Heart right ventricle (tissue), 16 donors: ENCODE measurements around the gene ZNF79. TPM values are rescaled to one million over a fixed set of nuclear protein-coding genes. Genes with fewer than 3 reads are reported as not detected.

ENCODE experiments used
- ATAC-seq, 8 donors: fragments of 200-7000 bp; cut with Tn5 transposase; one replicate each; pipeline ENCODE4 v1.9.1; 2020; ENCODE audit warnings: mild to moderate bottlenecking in 8 of 8, moderate library complexity in 8 of 8, moderate number of reproducible peaks in 1 of 8
- DNase-seq, 2 donors: peaks; one replicate each; pipeline ENCODE4 v3.0.0-alpha.2; 2020
- H3K27ac ChIP-seq, 10 donors: fragments of 200-600 bp; sonication (generic) in 2 of 10; one replicate each; pipeline versions ENCODE4 v1.5.0 to v1.8.0; 2020 to 2022; ENCODE audit warnings: mild to moderate bottlenecking in 3 of 10
- H3K27me3 ChIP-seq, 7 donors: fragments of 200-600 bp; one replicate each; pipeline ENCODE4 v1.8.0; 2021 to 2022; ENCODE audit warnings: mild to moderate bottlenecking in 2 of 7
- H3K36me3 ChIP-seq, 9 donors: fragments of 200-600 bp; sonication (generic) in 1 of 9; one replicate each; pipeline versions ENCODE4 v1.5.0 to v1.8.0; 2020 to 2022; ENCODE audit warnings: mild to moderate bottlenecking in 2 of 9
- H3K4me1 ChIP-seq, 9 donors: fragments of 200-600 bp; sonication (generic) in 1 of 9; one replicate each; pipeline versions ENCODE4 v1.5.0 to v1.8.0; 2020 to 2022; ENCODE audit warnings: mild to moderate bottlenecking in 4 of 9
- H3K4me3 ChIP-seq, 10 donors: fragments of 200-600 bp; sonication (generic) in 2 of 10; one replicate each; pipeline versions ENCODE4 v1.5.0 to v1.8.0; 2020 to 2022; ENCODE audit warnings: mild to moderate bottlenecking in 7 of 10, moderate library complexity in 2 of 10
- H3K9me3 ChIP-seq, 11 donors: fragments of 200-600 bp in 10 of 11; sonication (generic) in 2 of 11; one replicate each; pipeline versions ENCODE4 v1.5.0 to v1.8.0; 2013 to 2022; ENCODE audit warnings: mild to moderate bottlenecking in 2 of 11, control low read depth in 1 of 11, moderate library complexity in 1 of 11
- CTCF ChIP-seq, 9 donors: fragments of 200-600 bp; sonication (generic) in 2 of 9; IDR thresholded peaks; one replicate each; pipeline versions ENCODE4 v1.5.0 to v1.8.0; 2021 to 2022; ENCODE audit warnings: antibody characterized with exemption in 9 of 9, mild to moderate bottlenecking in 5 of 9, moderate library complexity in 1 of 9
- WGBS, 2 donors: extraction: QIAGEN DNeasy Blood & Tissue Kit; methylation state at CpG; one replicate each; pipeline ENCODE4 v1.1.7; 2013; ENCODE audit warnings: inconsistent platforms in 1 of 2; 5-methylcytosine and 5-hydroxymethylcytosine counted together
- intact Hi-C, 10 donors: fragments of 100-400 bp; cut with DNase I; formaldehyde crosslinking; loops; one replicate each; pipeline versions ENCODE4 v1.11.1 to v1.14.2; 2022
- polyA plus RNA-seq, 2 donors: library from polyadenylated mRNA; stranded (reverse); fragments of 200-250 nt; gene quantifications; one replicate each; pipeline ENCODE4 v1.2.3, GENCODE V29; 2013
- total RNA-seq, 10 donors: library from RNA; stranded (reverse); fragmentation: NEBNext Ultra II Directional in 3 of 10; extraction: Animal tissue kit (Norgen Biotek cat#: 25700) in 3 of 10; gene quantifications; one replicate each; pipeline versions ENCODE4 v1.2.1 to v1.2.4, GENCODE V29; 2021 to 2023
- donor health status: Arrhythmogenic right ventricular cardiomyopathy.
- donor health status: ischemic (EF 13 %, LVEDD 7.1; RV severe dilation, severe dysfunction).
- donor health status: healthy with polysubstance abuse.
- donor health status: DM: no; HTN: yes; CAD: no.
- donor health status: DM: no; HTN: no; CAD: no.
- donor health status: ischemic (EF 25% LVEDD 6.9; RV normal size, moderate dysfunction).
- donor health status: ischemic (EF 25% LVEDD 5.7; RV mildly dilated, moderate dysfunction).
- donor health status: healthy.
- donor health status: DM: yes; HTN: yes; CAD: no.
- donor health status: Ischemic cardiomyopathy.
- donor health status: ischemic (EF 35%, LVEDD 5.7; RV mildly dilated, moderate dysfunction).
- donor health status: nonischemic (EF 11% LVEDD 7.7; RV severe dilation, severe dysfunction).
- donor health status: DM: yes; HTN: yes; CAD: no.
- donor health status: PGD.
- donor health status: ischemic (EF 29% LVEDD 5.4; RV normal size, mild dysfunction).
- donor health status: nonischemic (EF 23%, LVEDD 6.1; RV moderate dilation, normal function).

The ZNF79 gene
- total and polyA plus RNA-seq, 12 donors: 2.1 to 8.3 (median 5.8) TPM

- no peaks in the 10 kb centered on the region for H3K27me3 ChIP-seq
- intact Hi-C loops: no loop called here
- peaks cover 0 to 14% (median 0%) of the 10 kb centered on the region in 9 donors for H3K36me3 ChIP-seq
- H3K27ac ChIP-seq: peak overlapping the region in 1 of 10 donors; percentile 72
- no peak for ATAC-seq
- no peak overlapping the region for H3K4me3 ChIP-seq
- H3K4me1 ChIP-seq: peaks cover 0 to 24% (median 15%) of the 10 kb centered on the region in 9 donors
- no peak for DNase-seq
- no peaks in the 10 kb centered on the region for H3K9me3 ChIP-seq
- WGBS, 2 donors: 89 to 90% methylated on average over 4 of the region's 4 CpGs
- TF ChIP-seq CTCF (IDR thresholded peaks at IDR 0.05): no peak
Observed at GRCh38 chr9:127411122-127411521, 13.1 kb upstream of the ZNF79 start.

GRCh38 chr9:127415141-127415540 is 9.0 kb upstream of the ZNF79 start:
- H3K4me3 ChIP-seq: no peak overlapping the region
- no peak for ATAC-seq
- 88 to 92% methylated on average over 4 of the region's 4 CpGs for WGBS, 2 donors

GRCh38 chr9:127415657-127416056 is 8.5 kb upstream of the ZNF79 start:
- 79 to 83% methylated on average over 1 of the region's 1 CpG for WGBS, 2 donors
- Histone ChIP-seq H3K27me3 (no peaks in the 10 kb centered on the region), H3K9me3 (no peaks in the 10 kb centered on the region), H3K27ac (no peak overlapping the region), H3K36me3 (no peaks in the 10 kb centered on the region), H3K4me1 (peaks cover 0 to 27% (median 0%) of the 10 kb centered on the region in 9 donors), H3K4me3 (no peak overlapping the region)
- ATAC-seq: no peak
- intact Hi-C loops: no loop called here
- no peak for DNase-seq
- no peak for TF ChIP-seq CTCF (IDR thresholded peaks at IDR 0.05)

More at GRCh38 chr9:127415141-127415540, 9.0 kb upstream of the ZNF79 start:
- intact Hi-C loops: no loop called here
- DNase-seq: no peak
- Histone ChIP-seq H3K36me3 (no peaks in the 10 kb centered on the region), H3K27me3 (no peaks in the 10 kb centered on the region), H3K27ac (no peak overlapping the region), H3K9me3 (no peaks in the 10 kb centered on the region), H3K4me1 (peaks cover 0 to 28% (median 0%) of the 10 kb centered on the region in 9 donors)
- no peak for TF ChIP-seq CTCF (IDR thresholded peaks at IDR 0.05)

DNA sequence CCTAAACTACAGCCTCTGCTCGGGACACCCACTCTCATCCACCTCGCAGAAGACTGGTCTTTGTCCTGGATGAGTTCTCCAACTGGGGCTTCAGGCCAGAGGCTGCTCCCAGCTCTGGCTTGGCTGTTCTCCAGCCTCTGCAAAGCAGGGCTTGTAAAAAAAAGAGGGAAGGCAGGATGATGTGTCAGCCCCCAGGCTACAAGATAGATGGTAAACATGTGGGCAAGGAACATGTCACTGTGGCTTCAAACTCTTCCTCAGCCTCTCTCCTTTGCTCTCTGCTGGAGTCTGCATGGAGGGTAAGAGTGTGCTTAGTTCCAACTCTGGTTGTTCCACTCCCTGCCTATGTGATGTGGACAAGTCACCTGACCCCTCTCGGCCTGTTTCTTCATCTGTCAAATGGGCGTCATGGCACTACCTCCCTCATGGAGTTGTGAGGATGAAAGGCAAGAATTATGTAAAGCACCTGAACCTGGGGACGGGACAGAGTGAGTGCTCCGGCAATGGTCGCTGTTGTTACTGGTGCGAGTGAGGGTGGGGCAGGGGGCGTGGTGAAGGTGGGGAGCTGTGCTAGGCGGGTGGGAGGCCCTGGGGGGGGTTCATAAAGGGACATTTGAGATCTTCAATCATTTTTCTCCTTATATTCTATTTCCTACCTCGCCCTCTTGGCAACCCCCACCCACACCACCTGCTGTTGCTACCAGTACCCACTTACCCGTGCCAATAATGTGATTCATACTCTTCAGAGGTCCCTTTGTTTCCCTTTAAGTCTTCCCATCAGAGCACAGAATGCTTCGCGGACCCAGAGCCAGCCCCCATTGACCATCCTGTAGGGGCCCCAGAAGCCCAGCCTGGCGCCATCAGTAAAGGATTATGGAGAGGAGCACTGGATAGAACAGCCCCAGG is 6.8 kb upstream of the ZNF79 start:
- no peak overlapping the region for H3K4me3 ChIP-seq
- ATAC-seq: peak in 2 of 8 donors; percentile 11 to 27
- no peak overlapping the region for H3K27ac ChIP-seq
- intact Hi-C loops: loop anchor here in 1 of 10 donors (1.0 kb wide), 1 partner anchor 18 kb away; no protein-coding TSS in a partner anchor
- WGBS, 2 donors: 79 to 80% methylated on average over 15 of the region's 15 CpGs
- H3K36me3 ChIP-seq: no peaks in the 10 kb centered on the region
- no peaks in the 10 kb centered on the region for H3K9me3 ChIP-seq
- DNase-seq: no peak
- TF ChIP-seq CTCF (IDR thresholded peaks at IDR 0.05): no peak
- no peaks in the 10 kb centered on the region for H3K27me3 ChIP-seq
- peaks cover 0 to 16% (median 4%) of the 10 kb centered on the region in 9 donors for H3K4me1 ChIP-seq
